Keratinocyte (primary cell): Measurements from ENCODE around the gene NDUFS8.
"Not testable (repeated sequence)": the region's sequence is repeated elsewhere in the genome, so short reads cannot be mapped to it uniquely, and the experiment has no call there.

Experiments
- EZH2 ChIP-seq: IDR thresholded peaks from one replicate; pipeline ENCODE4 v1.6.1; 2012; ENCODE audit warnings: inconsistent platforms, mild to moderate bottlenecking, low read length, moderate library complexity
- TF ChIP-seq, protein P1 (sequence below), 3 experiments: IDR thresholded peaks in 1 of 3; conservative IDR thresholded peaks in 1 of 3; optimal IDR thresholded peaks in 1 of 3; 2 replicates in 2 of 3; 3 replicates in 1 of 3; pipeline versions ENCODE3 to v1.5.1; 2011; ENCODE audit warnings: low read length in 3 of 3, mild to moderate bottlenecking in 3 of 3, moderate library complexity in 2 of 3, control low read depth in 1 of 3, inconsistent platforms in 1 of 3; ENCODE audit not compliant: insufficient read depth in 2 of 3; ENCODE audit errors: extremely low read depth in 1 of 3

DNA sequence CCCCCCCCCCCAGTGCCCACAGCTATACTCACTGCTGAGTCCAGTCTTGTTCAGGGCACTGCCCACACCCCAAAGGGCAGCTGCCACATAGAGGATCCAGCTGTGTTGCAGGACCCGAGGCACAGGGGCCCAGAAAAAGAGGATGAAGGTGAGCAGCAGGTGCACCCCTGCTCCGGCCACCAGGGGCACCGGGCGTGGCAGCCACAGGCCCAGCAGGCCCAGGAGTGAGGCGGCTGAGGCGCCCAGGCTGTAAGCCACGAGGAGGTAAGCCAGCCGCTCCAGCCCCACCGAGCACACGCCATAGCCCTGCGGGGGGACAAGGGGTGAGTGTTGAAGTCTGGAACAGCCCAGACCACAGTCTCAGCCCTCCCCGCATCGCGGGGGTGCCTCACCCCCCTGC, 34.9 kb upstream of the NDUFS8 start:
- TF ChIP-seq, protein P1, sequence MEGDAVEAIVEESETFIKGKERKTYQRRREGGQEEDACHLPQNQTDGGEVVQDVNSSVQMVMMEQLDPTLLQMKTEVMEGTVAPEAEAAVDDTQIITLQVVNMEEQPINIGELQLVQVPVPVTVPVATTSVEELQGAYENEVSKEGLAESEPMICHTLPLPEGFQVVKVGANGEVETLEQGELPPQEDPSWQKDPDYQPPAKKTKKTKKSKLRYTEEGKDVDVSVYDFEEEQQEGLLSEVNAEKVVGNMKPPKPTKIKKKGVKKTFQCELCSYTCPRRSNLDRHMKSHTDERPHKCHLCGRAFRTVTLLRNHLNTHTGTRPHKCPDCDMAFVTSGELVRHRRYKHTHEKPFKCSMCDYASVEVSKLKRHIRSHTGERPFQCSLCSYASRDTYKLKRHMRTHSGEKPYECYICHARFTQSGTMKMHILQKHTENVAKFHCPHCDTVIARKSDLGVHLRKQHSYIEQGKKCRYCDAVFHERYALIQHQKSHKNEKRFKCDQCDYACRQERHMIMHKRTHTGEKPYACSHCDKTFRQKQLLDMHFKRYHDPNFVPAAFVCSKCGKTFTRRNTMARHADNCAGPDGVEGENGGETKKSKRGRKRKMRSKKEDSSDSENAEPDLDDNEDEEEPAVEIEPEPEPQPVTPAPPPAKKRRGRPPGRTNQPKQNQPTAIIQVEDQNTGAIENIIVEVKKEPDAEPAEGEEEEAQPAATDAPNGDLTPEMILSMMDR (optimal IDR thresholded peaks at IDR 0.05 in 1 of 3, IDR thresholded peaks at IDR 0.05 in 1 of 3, conservative IDR thresholded peaks at IDR 0.05 in 1 of 3; ENCODE audit: extremely low read depth in 1 of 3, insufficient read depth in 2 of 3, low read length in 3 of 3) = not testable (repeated sequence)
- not testable (repeated sequence) for TF ChIP-seq EZH2
